Esophagus muscularis mucosa (tissue), 4 donors: ENCODE measurements around the gene INSC.

Source experiments
- EP300 ChIP-seq: sonication (generic); formaldehyde crosslinking; IDR thresholded peaks from one replicate; pipeline ENCODE4 v1.6.1; 2017; ENCODE audit warnings: antibody characterized with exemption
- POLR2A ChIP-seq: fragments of 450-650 bp; IDR thresholded peaks from one replicate; pipeline ENCODE4 v1.6.1; 2017; ENCODE audit warnings: antibody characterized with exemption, moderate library complexity, mild to moderate bottlenecking, low read depth
- POLR2AphosphoS5 ChIP-seq, 2 donors: sonication (generic); formaldehyde crosslinking; IDR thresholded peaks; one replicate each; pipeline ENCODE4 v1.6.1; 2017; ENCODE audit warnings: antibody characterized with exemption in 2 of 2
- TF ChIP-seq, protein P1 (sequence below), 3 experiments: fragments of 200-600 bp in 2 of 3; fragments of 450-650 bp in 1 of 3; sonication (generic) in 2 of 3; IDR thresholded peaks; one replicate each; pipeline ENCODE4 v1.5.1; 2017 to 2019; ENCODE audit warnings: antibody characterized with exemption in 3 of 3, mild to moderate bottlenecking in 2 of 3, moderate library complexity in 1 of 3

DNA sequence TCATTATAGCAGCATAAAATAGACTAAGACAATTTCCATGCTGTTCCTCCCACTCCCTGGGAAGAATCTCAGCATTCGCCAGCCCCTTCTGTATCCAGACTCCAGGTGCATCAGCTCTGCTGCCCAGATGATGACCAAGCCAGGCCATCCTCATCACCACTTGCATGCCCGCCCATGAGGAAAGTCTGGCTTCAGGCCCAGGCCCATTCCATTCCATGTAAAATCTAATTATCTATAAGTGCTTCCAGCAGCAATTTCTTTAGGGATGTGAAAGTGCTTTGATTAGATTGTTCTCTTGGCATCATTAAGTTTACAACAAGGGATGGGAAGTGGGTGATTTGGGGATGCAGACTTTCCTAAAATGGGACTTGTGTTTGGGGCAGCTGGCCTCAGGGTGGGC lies 100.3 kb downstream of the INSC start:
- TF ChIP-seq, protein P1, sequence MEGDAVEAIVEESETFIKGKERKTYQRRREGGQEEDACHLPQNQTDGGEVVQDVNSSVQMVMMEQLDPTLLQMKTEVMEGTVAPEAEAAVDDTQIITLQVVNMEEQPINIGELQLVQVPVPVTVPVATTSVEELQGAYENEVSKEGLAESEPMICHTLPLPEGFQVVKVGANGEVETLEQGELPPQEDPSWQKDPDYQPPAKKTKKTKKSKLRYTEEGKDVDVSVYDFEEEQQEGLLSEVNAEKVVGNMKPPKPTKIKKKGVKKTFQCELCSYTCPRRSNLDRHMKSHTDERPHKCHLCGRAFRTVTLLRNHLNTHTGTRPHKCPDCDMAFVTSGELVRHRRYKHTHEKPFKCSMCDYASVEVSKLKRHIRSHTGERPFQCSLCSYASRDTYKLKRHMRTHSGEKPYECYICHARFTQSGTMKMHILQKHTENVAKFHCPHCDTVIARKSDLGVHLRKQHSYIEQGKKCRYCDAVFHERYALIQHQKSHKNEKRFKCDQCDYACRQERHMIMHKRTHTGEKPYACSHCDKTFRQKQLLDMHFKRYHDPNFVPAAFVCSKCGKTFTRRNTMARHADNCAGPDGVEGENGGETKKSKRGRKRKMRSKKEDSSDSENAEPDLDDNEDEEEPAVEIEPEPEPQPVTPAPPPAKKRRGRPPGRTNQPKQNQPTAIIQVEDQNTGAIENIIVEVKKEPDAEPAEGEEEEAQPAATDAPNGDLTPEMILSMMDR (IDR thresholded peaks at IDR 0.05): no peak
- TF ChIP-seq POLR2A: no peak
- TF ChIP-seq POLR2AphosphoS5 (IDR thresholded peaks at IDR 0.05): no peak
- no peak for TF ChIP-seq EP300
